ENCODE data around the gene AP4B1.

The AP4B1 gene

DNA sequence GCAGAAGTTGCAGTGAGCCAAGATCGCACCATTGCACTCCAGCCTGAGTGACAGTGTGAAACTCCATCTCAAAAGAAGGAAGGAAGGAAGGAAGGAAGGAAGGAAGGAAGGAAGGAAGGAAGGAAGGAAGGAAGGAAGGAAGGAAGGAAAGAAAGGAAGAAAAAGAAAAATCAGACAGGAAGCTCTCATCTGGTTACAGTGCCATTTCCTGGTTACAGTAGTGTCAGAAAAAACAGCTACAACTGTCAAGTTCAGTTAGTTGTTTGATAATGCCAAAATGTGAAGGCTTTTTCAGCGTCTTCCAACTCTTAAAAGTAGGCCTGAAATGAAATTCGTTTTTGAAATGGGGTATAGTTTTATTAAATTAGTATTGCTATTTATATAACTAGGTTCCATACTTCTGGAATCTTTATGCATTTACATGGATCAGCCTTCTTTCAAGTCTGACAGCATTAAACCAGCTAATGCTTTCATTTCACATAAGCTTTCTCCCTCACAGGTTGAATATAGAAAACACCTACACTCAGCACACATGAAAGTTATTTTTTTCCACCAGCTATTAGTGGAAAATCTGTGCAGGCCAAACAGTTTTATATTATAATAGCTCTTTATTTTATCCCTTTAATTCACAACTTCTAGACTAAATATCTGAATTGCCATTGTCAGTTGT is 54.3 kb downstream of the AP4B1 start:
- no peak overlapping the region for H3K4me2 ChIP-seq
- H3K4me1 ChIP-seq: peaks cover 9% of the 10 kb centered on the region
- no peak overlapping the region for H3K9ac ChIP-seq
- H3K36me3 ChIP-seq: no peaks in the 10 kb centered on the region
- peaks cover 13% of the 10 kb centered on the region; the same call in 1 of the 2 replicates for H3K9me3 ChIP-seq
- H3K27me3 ChIP-seq: no peaks in the 10 kb centered on the region
- no peak for TF ChIP-seq Cebpa-rat (IDR thresholded peaks at IDR 0.05)
- peak overlapping the region; percentile 9; the same call in 1 of the 2 replicates for H3K27ac ChIP-seq
- H3K4me3 ChIP-seq: no peak overlapping the region
- H4K20me1 ChIP-seq: no peaks in the 10 kb centered on the region

DNA sequence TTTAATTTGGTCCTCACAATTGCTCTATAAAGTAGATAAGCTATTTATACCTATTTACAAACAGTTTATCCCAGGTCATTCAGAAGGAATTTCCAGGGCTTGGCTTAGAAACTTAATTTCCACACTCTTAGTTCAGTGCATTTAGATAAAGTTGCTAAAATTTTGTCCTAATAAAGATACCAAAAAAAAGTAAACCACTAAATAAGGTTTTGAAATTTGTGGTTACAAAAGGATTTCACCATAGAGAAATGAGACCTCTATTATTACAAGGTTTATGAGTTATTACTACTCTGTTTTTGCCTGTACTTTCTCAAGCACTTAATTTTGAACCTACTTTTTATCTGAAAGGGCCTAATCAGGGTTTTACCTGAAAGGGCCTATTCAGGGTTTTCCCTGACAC is 55.5 kb downstream of the AP4B1 start:
- TF ChIP-seq Cebpa-rat (IDR thresholded peaks at IDR 0.05): no peak
- Histone ChIP-seq H3K4me2 (no peak overlapping the region), H3K4me1 (peaks cover 9% of the 10 kb centered on the region), H3K27me3 (no peaks in the 10 kb centered on the region), H3K9me3 (peaks cover 13% of the 10 kb centered on the region; the same call in 1 of the 2 replicates), H4K20me1 (no peaks in the 10 kb centered on the region), H3K27ac (no peak overlapping the region), H3K36me3 (no peaks in the 10 kb centered on the region), H3K9ac (no peak overlapping the region), H3K4me3 (no peak overlapping the region)

DNA sequence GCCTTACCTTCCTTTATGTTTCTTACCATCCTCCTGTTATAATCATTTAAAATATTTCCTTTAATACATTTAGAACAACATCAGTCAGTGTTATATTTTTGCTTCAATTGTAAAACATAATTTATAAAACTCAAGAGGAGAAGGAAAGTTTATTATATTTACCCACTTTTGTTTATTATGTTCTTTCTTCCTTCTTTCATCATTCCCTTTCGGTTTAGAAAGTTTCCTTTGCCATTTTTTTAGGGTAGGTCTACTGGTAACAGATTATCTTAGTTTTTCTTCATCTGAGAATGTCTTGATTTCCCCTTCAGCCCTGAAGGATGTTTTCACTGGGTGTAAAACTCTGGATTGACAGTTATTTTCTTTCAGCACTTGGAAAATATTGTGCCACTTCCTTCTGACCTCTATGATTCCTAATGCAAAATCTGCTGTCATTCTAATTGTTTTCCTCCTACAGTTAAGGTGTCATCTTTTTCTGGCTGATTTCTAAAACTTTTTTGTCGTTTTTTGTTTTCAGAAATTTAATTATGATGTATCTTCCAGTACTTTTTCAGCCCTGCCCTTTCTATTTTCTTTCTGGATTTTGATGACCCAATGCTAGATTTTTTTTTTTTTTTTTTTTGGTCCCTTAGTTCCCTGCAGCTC is 58.1 kb downstream of the AP4B1 start:
- no peak for TF ChIP-seq Cebpa-rat (IDR thresholded peaks at IDR 0.05)
- H3K4me2 ChIP-seq: no peak overlapping the region

More for the DNA sequence above, 58.1 kb downstream of the AP4B1 start:
- Histone ChIP-seq H3K4me3 (no peak overlapping the region), H4K20me1 (no peaks in the 10 kb centered on the region), H3K36me3 (0 out of 2 replicates have a peak, but pooled peaks cover 6% of the 10 kb centered on the region), H3K27ac (no peak overlapping the region), H3K9ac (no peak overlapping the region), H3K27me3 (no peaks in the 10 kb centered on the region), H3K4me1 (peaks cover 9% of the 10 kb centered on the region), H3K9me3 (peaks cover 20% of the 10 kb centered on the region)

Measured in BLaER1 (cell line).